Heart left ventricle (tissue), 16 donors: ENCODE data around the gene IGSF10. TPM values are rescaled to one million over a fixed set of nuclear protein-coding genes. Genes with fewer than 3 reads are reported as not detected.

Source experiments
- ATAC-seq, 4 donors: fragments of 200-7000 bp; cut with Tn5 transposase; one replicate each; pipeline ENCODE4 v1.9.1; 2020 to 2022; ENCODE audit warnings: moderate library complexity in 4 of 4, mild to moderate bottlenecking in 3 of 4, moderate number of reproducible peaks in 1 of 4
- DNase-seq, 5 donors: peaks; one replicate each; pipeline ENCODE4 v3.0.0-alpha.2; 2020
- H3K27ac ChIP-seq, 12 donors: fragments of 200-600 bp; sonication (generic) in 4 of 12; one replicate each; pipeline versions ENCODE4 v1.5.0 to v1.8.0; 2016 to 2022; ENCODE audit warnings: mild to moderate bottlenecking in 2 of 12
- H3K27me3 ChIP-seq, 9 donors: fragments of 200-600 bp; sonication (generic) in 2 of 9; one replicate each; pipeline versions ENCODE4 v1.5.1 to v1.8.0; 2016 to 2022; ENCODE audit warnings: mild to moderate bottlenecking in 3 of 9
- H3K36me3 ChIP-seq, 9 donors: fragments of 200-600 bp; sonication (generic) in 2 of 9; one replicate each; pipeline versions ENCODE4 v1.5.0 to v1.8.0; 2018 to 2022; ENCODE audit warnings: mild to moderate bottlenecking in 2 of 9
- H3K4me1 ChIP-seq, 12 donors: fragments of 200-600 bp; sonication (generic) in 4 of 12; one replicate each; pipeline versions ENCODE4 v1.5.0 to v1.8.0; 2016 to 2022; ENCODE audit warnings: mild to moderate bottlenecking in 3 of 12
- H3K4me3 ChIP-seq, 12 donors: fragments of 200-600 bp; sonication (generic) in 4 of 12; one replicate each; pipeline versions ENCODE4 v1.5.0 to v1.8.0; 2017 to 2022; ENCODE audit warnings: mild to moderate bottlenecking in 9 of 12, moderate library complexity in 4 of 12
- H3K9me3 ChIP-seq, 12 donors: fragments of 200-600 bp; sonication (generic) in 4 of 12; one replicate each; pipeline versions ENCODE4 v1.5.0 to v1.8.0; 2016 to 2022; ENCODE audit warnings: mild to moderate bottlenecking in 1 of 12
- CTCF ChIP-seq, 12 donors: fragments of 200-600 bp; sonication (generic) in 4 of 12; IDR thresholded peaks; one replicate each; pipeline versions ENCODE4 v1.5.0 to v1.8.0; 2018 to 2022; ENCODE audit warnings: antibody characterized with exemption in 12 of 12, mild to moderate bottlenecking in 5 of 12
- POLR2A ChIP-seq, 2 donors: fragments of 450-650 bp; IDR thresholded peaks; one replicate each; pipeline ENCODE4 v1.6.1; 2017; ENCODE audit warnings: antibody characterized with exemption in 2 of 2, mild to moderate bottlenecking in 2 of 2, moderate library complexity in 2 of 2
- WGBS, 4 donors: extraction: QIAGEN DNeasy Blood & Tissue Kit in 2 of 4; methylation state at CpG; one replicate each; pipeline versions ENCODE4 v1.1.5 to v1.1.7; 2013 to 2018; 5-methylcytosine and 5-hydroxymethylcytosine counted together
- intact Hi-C, 10 donors: fragments of 100-400 bp; cut with DNase I; formaldehyde crosslinking; loops; one replicate each; pipeline versions ENCODE4 v1.11.1 to v1.14.2; 2022
- polyA plus RNA-seq, 2 donors: library from polyadenylated mRNA; stranded (reverse); fragments of 200-250 nt; gene quantifications; one replicate each; pipeline ENCODE4 v1.2.3, GENCODE V29; 2013
- total RNA-seq, 9 donors: library from RNA; depleted of rRNA in 2 of 9; stranded (reverse); fragments of >200 nt in 2 of 9; fragmentation: NEBNext Ultra II Directional in 3 of 9; extraction: Animal tissue kit (Norgen Biotek cat#: 25700) in 3 of 9; gene quantifications; one replicate each; pipeline versions ENCODE4 v1.1.0 to v1.2.4, GENCODE V29; 2016 to 2023
- donor health status: ischemic (EF 13 %, LVEDD 7.1; RV severe dilation, severe dysfunction).
- donor health status: healthy with polysubstance abuse.
- donor health status: DM: no; HTN: yes; CAD: no.
- donor health status: DM: no; HTN: no; CAD: no.
- donor health status: ischemic (EF 25% LVEDD 6.9; RV normal size, moderate dysfunction).
- donor health status: ischemic (EF 25% LVEDD 5.7; RV mildly dilated, moderate dysfunction).
- donor health status: healthy.
- donor health status: DM: yes; HTN: yes; CAD: no.
- donor health status: ischemic (EF 35%, LVEDD 5.7; RV mildly dilated, moderate dysfunction).
- donor health status: nonischemic (EF 11% LVEDD 7.7; RV severe dilation, severe dysfunction).
- donor health status: DM: yes; HTN: yes; CAD: no.
- donor health status: PGD.
- donor health status: ischemic (EF 29% LVEDD 5.4; RV normal size, mild dysfunction).
- donor health status: nonischemic (EF 23%, LVEDD 6.1; RV moderate dilation, normal function).

Gene IGSF10
- total and polyA plus RNA-seq, 11 donors: 0.36 to 8.8 (median 1.2) TPM

- H3K9me3 ChIP-seq: peaks cover 0 to 16% (median 0%) of the 10 kb centered on the region in 12 donors
- WGBS, 4 donors: 35 to 49% (median 47%) methylated on average over 1 of the region's 1 CpG
- DNase-seq (no peak), ATAC-seq (no peak)
- no peaks in the 10 kb centered on the region for H3K27me3 ChIP-seq
- H3K4me3 ChIP-seq: no peak overlapping the region
- H3K36me3 ChIP-seq: peaks cover 0 to 4% (median 0%) of the 10 kb centered on the region in 9 donors
- H3K27ac ChIP-seq: no peak overlapping the region
- intact Hi-C loops: no loop called here
- no peak for TF ChIP-seq CTCF (IDR thresholded peaks at IDR 0.05)
- TF ChIP-seq POLR2A (IDR thresholded peaks at IDR 0.05): no peak
- no peaks in the 10 kb centered on the region for H3K4me1 ChIP-seq
These were observed 8.5 kb downstream of the IGSF10 start for GRCh38 chr3:151452368-151452767.

GRCh38 chr3:151446002-151446340 is 14.9 kb downstream of the IGSF10 start:
- Histone ChIP-seq H3K9me3 (peaks cover 0 to 28% (median 0%) of the 10 kb centered on the region in 12 donors), H3K27ac (no peak overlapping the region), H3K4me1 (peaks cover 0 to 7% (median 0%) of the 10 kb centered on the region in 12 donors), H3K4me3 (no peak overlapping the region), H3K36me3 (no peaks in the 10 kb centered on the region), H3K27me3 (peaks cover 0 to 4% (median 0%) of the 10 kb centered on the region in 9 donors)
- TF ChIP-seq POLR2A (IDR thresholded peaks at IDR 0.05) (no peak), CTCF (IDR thresholded peaks at IDR 0.05) (no peak)
- intact Hi-C loops: loop anchor here in 2 of 10 donors (10.0 kb wide), 2 partner anchors 219 to 469 kb away; no protein-coding TSS in a partner anchor
- WGBS, 4 donors: 53 to 54% (median 53%) methylated on average over 3 of the region's 3 CpGs
- DNase-seq: no peak
- no peak for ATAC-seq

GRCh38 chr3:151445273-151446001 is 15.4 kb downstream of the IGSF10 start:
- Histone ChIP-seq H3K4me3 (no peak overlapping the region), H3K27ac (no peak overlapping the region), H3K27me3 (peaks cover 0 to 4% (median 0%) of the 10 kb centered on the region in 9 donors), H3K4me1 (peaks cover 0 to 7% (median 0%) of the 10 kb centered on the region in 12 donors), H3K36me3 (no peaks in the 10 kb centered on the region), H3K9me3 (peaks cover 0 to 28% (median 0%) of the 10 kb centered on the region in 12 donors)
- TF ChIP-seq CTCF (IDR thresholded peaks at IDR 0.05) (no peak), POLR2A (IDR thresholded peaks at IDR 0.05) (no peak)
- DNase-seq (no peak), ATAC-seq (peak in 3 of 4 donors; percentile 39 to 85 (median 63))
- 72 to 85% (median 78%) methylated on average over 5 of the region's 5 CpGs for WGBS, 4 donors
- intact Hi-C loops: loop anchor here in 2 of 10 donors (10.0 kb wide), 2 partner anchors 219 to 469 kb away; no protein-coding TSS in a partner anchor

GRCh38 chr3:151443583-151443982 is 17.3 kb downstream of the IGSF10 start:
- Histone ChIP-seq H3K4me3 (no peak overlapping the region), H3K36me3 (no peaks in the 10 kb centered on the region), H3K9me3 (peaks cover 0 to 24% (median 0%) of the 10 kb centered on the region in 12 donors), H3K27ac (no peak overlapping the region), H3K4me1 (peaks cover 0 to 7% (median 0%) of the 10 kb centered on the region in 12 donors), H3K27me3 (peaks cover 0 to 4% (median 0%) of the 10 kb centered on the region in 9 donors)
- no peak for ATAC-seq
- intact Hi-C loops: loop anchor here in 5 of 10 donors (5.0 to 10.0 kb wide), 3 partner anchors 221 to 471 kb away; no protein-coding TSS in a partner anchor
- DNase-seq: no peak
- WGBS, 4 donors: 66 to 74% (median 70%) methylated on average over 7 of the region's 7 CpGs
- no peak for TF ChIP-seq CTCF (IDR thresholded peaks at IDR 0.05)
- no peak for TF ChIP-seq POLR2A (IDR thresholded peaks at IDR 0.05)
